T follicular helper cell (primary cell): Measurements from ENCODE around the gene PUDP.

Experiments used
- DNase-seq: peaks from one replicate; pipeline ENCODE4 v3.0.0-alpha.2; 2020; ENCODE audit warnings: low read depth

PUDP gene

DNA sequence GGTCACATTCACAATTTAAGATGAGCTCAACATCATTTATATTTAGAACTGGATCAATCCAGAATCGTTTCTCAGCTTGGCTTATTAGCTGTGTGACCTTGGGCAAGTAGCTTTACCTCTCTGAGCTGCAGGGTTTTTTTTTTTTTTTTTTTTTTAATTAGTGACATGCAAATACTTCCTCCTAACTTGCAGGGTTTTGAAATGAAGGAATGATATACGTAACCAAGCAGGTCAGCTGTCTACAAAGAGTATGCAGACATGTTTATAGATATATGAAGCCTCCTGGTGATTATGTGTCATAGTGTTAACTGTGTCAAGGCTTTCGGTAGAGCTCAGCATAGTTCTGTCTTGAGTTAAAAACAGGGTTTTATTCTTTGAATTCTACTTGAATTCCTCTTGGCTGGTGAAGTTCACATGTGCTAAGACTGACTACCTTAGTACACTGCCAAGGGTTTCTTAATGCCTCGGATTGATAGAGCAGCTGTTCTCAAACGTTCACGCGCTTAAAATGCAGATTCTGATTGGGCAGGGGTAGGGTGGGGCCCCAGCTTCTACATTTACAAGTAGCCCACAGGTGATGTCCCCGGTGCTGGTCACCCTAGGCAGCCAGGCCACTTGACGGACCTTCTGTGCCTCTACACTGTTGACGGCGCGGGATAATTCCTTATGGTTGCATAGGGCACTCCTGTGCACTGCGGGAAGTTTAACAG lies 1.1 kb downstream of the PUDP start:
- DNase-seq = no peak

DNA sequence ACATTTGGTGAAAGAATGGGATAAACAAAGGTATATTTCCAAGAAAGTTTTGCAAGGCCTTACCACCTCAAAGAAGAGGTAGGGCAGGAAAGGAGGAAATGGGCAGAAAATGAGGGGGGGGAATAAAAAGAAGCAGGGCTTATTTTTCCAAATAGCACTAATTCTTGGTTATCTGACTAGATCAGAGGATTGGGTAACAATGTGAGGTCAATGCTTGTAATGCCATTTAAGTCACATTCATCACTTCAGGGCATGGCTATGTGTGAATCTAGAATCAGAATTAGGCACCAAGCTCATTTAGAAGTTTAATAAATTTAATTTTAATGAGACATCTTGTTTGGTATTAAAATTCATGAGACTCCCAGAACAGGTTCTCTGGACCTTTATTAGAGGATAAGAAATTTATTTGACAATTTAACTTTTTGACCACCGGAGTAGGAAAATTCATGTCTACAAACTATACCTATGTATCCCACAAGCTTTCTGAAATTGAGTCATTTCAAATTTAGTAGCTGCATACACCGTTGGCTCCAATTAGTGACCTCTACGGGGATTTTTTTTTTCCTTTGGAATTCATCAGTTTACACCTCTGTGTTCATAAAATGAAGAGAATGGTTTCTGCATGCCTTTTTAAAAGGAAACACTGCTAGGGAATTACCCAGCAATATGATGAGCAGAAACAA lies 1.8 kb downstream of the PUDP start:
- no peak for DNase-seq

DNA sequence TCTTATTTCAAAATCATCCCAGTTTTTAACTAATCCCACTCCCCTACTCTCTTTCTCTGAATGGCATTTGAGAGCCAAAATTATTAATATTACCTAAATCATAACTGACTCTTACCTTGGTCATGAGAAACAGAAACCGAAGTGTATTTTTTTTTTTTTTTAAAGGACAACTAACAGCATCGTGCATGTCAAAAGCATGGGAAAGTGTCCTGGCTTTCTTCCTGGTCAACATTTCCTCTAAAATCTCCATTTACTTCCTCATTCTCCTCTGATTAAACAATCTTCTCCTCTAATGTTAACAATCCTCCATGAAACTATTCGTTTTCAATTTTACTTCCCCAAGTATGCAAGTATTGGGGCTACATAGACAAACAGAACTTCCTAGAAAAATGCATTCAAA lies 2.5 kb downstream of the PUDP start:
- no peak for DNase-seq

- DNase-seq = no peak
Observed at GRCh38 chrX:7143941-7144525, 3.9 kb downstream of the PUDP start.

- no peak for DNase-seq
Observed at GRCh38 chrX:7143076-7143475, 4.9 kb downstream of the PUDP start.

GRCh38 chrX:7139202-7140081 lies 8.5 kb downstream of the PUDP start:
- no peak for DNase-seq

- DNase-seq = no peak
Observed at GRCh38 chrX:7134981-7135380, 13.0 kb downstream of the PUDP start.

DNA sequence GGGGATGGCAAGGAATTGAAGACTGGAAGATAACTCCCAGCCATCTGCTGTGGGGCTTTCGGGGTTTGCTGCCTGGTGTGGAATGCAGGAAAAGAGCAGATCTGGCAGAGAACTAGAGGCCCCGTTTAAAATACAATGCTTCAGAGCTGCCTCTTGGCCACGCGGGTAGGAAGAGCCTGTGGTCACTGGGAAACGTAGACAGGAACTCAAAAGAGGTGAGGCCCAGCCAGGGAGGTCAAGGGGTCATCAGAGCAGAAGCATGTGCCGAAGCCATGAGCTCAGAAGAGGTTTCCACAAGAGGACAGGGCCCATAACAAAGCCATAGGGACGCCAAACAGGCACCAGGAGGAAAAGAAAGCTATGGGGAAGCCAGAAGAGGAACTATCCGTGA lies 14.9 kb downstream of the PUDP start:
- no peak for DNase-seq

- DNase-seq = no peak
Observed at GRCh38 chrX:7132335-7133049, 15.5 kb downstream of the PUDP start.

DNA sequence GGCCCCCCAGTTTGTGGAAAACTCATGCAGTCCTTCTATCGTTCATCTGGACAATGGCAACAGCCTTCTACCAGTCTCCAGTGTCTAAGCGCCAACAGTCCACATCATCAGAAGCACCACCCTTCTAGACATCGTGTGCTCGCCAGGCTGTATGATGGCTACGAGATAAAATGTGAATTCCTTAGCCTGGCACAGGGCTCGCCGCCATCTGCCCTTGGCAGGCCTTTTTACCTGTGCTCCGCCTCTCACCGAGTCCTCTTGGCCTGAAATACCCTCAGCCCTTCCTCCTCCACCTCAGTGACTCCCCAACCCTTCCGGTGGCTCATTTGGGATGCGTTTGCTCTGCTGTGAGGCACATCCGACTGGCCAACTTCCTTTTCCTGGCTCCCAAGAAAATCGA lies 16.3 kb downstream of the PUDP start:
- DNase-seq = no peak

DNA sequence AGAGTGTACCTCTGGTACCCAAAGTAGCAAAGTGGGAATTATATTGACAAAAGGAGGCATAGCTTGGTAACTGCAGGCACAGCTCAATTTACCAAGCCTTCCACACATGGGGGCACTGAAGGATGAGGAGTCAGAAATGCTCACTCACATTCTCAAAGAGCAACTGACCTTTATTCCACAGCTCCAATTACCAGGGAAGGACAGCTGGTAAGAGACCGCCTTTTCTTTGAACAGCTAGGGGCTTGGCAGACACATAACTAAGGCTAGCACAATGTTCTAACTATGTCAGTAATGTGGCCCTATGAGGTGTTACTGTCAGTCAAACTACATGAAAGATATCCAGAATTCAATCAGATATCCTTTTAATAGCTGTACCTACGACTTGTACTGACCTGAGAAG lies 20.9 kb downstream of the PUDP start:
- DNase-seq = no peak

- no peak for DNase-seq
Observed at GRCh38 chrX:7120878-7121219, 27.1 kb downstream of the PUDP start.

GRCh38 chrX:7119950-7120877 lies 27.7 kb downstream of the PUDP start:
- no peak for DNase-seq

GRCh38 chrX:7117587-7117986 lies 30.4 kb downstream of the PUDP start:
- no peak for DNase-seq

DNA sequence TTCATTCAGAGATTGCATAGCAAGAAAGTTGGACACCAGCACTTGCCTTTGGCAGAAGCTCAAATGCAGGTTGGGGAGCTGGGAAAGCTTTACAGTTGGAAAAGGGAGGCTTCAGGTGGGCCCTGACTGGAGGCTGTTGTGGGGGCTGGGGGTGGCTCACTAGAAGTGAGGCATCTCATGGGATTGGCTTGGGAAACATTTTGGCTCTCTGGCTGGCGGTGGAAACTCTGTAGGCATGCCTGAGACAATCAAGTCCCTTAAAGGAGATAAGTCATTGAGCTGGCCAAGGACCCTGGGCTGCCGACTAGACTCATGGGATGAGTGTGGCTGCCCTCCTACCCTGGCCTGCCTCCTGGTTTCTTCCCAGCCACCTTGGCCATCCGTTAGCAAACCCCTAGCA lies 31.9 kb downstream of the PUDP start:
- DNase-seq = no peak

DNA sequence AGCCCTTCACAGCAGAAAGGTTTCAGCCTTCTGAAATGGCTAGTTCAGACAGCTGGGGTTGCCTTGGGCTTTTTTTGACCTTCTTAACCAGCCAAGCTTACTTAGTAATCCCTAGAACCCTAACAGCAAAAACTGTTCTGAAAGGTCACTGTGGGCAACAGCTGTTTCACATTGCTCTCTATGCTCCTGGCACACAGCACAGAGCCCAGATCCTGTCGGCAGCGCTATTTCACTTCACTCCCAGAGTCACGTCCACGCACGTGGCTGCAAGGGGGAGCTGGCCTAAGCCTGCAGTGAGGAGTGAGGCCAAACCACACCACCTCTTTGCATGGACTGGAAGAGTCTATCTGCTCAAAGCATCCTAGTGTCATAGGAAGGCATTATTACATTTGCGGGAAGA lies 32.4 kb downstream of the PUDP start:
- no peak for DNase-seq

DNA sequence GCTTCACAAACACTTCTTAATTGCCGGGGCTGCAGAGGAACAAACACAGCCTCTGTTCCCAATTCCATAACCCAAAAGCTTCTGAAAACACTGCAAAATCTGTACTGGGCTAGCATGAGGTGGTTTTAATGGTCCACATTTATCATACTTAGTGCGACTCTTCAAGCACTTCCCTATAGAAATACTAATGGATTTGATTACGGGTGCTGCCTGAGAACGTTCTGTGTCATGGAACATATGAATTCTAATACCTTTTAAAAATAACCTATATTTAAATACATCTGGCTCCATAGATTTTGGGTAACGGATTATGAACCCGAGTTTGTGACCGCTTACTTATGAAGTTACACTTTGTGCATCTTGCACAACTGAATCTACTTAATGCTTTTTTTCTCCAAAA lies 35.9 kb downstream of the PUDP start:
- DNase-seq = no peak

DNA sequence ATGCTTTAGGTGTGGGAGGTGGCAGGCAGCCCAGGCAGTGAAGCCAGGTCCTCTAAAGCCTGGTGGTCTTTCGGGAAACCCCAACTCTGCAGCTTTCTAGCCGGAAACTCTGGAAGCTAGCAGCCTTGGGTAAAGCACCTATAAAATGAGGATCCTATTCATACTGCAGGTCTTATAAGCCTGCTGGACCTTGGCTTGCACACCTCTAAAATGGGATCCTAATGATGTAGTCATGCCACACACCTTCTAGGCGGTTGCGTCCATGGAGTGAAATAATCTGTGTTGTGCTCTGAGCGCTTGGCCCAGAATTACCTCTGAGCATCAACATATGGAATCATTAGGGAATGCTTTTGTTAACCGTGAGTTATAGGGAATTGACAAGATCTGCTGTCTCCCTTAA lies 36.4 kb downstream of the PUDP start:
- DNase-seq = no peak

GRCh38 chrX:7110821-7111276 lies 37.1 kb downstream of the PUDP start:
- no peak for DNase-seq

DNA sequence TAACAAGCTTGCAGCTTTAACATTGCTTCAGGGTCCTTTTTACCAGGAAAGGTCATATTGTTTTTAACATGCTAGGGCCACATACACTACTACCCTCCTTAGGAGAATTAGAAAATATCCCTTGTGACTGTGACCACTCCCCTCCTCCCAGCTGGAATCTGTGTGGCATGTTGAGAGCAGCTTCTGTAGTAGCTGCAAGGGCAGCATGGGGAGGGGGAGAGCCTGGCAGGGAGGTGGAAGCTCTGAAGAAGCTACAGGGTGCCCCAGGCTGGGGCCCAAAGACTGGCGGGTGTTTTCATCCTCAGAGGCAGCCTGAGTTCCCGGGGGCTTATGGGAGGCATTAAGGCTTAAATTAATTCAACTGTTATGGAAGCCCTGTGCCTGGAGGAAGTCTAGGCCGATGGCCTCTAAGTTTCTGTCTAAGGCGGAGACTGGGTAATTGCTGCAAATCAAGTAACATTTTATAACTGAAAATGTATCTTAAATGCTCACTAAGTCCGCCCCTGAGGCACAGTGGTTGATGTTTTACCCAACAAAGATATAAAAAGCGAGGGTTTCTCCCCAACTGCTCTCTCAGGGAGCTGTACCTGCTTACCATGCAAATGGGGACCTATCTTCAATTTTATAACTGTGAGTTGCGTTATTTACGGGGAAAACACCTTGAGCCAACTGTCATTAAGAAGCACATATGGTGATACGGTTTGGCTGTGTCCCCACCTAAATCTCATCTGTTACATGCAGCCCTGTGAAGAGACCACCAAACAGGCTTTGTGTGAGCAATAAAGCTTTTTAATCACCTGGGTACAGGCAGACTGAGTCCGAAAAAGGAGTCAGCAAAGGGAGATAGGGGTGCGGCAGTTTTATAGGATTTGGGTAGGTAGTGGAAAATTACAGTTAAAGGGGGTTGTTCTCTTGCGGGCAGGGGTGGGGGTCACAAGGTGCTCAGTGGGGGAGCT lies 37.8 kb downstream of the PUDP start:
- no peak for DNase-seq
